GM10248 (cell line): ENCODE results near the gene NUP85.
"Not testable (repeated sequence)": the region's sequence is repeated elsewhere in the genome, so short reads cannot be mapped to it uniquely, and the experiment has no call there.

Experiments used
- CTCF ChIA-PET: fragments of 300-600 bp; sonication (Branson Sonifier 250); formaldehyde crosslinking; extraction: SDS; loops from one replicate; lab custom pipeline; 2021; ENCODE audit warnings: antibody characterized with exemption; lab: Yijun Ruan, JAX
- POLR2A ChIA-PET: fragments of 350-650 bp; sonication (Branson Sonifier 250); formaldehyde crosslinking; extraction: SDS; loops from one replicate; lab custom pipeline; 2020; ENCODE audit warnings: antibody characterized with exemption; lab: Yijun Ruan, JAX
- DNase-seq: peaks from one replicate; pipeline ENCODE4 v3.0.0; 2012; ENCODE audit errors: extremely low spot score
- CTCF ChIP-seq: IDR thresholded peaks from 2 replicates; pipeline ENCODE4 v1.5.1; 2012; ENCODE audit warnings: mild to moderate bottlenecking, low read depth; ENCODE audit errors: extremely low read depth, missing control alignments, control extremely low read depth

The NUP85 gene

GRCh38 chr17:75271955-75272847, 66.7 kb downstream of the NUP85 start:
- CTCF ChIA-PET: interaction anchor here (1.3 to 7.7 kb wide), 23 partner anchors 8 to 311 kb away, joined by 3 to 108 read pairs (median 9); partner anchors contain the start of genes GGA3, MRPS7, SLC25A19 and SUMO2
- TF ChIP-seq CTCF: no peak

GRCh38 chr17:75272848-75273184, 67.3 kb downstream of the NUP85 start:
- DNase-seq: no peak
- TF ChIP-seq CTCF: no peak
- CTCF ChIA-PET: interaction anchor here (2.7 to 7.7 kb wide), 4 partner anchors 11 to 140 kb away, joined by 10 to 108 read pairs (median 60); partner anchors contain the start of genes GGA3, MRPS7 and SLC25A19
- POLR2A ChIA-PET: interaction anchor here (0.6 kb wide), 1 partner anchor 176 kb away, joined by 6 read pairs; no protein-coding TSS in a partner anchor

More at GRCh38 chr17:75271955-75272847, 66.7 kb downstream of the NUP85 start:
- DNase-seq: no peak
- POLR2A ChIA-PET: interaction anchor here (0.6 to 2.3 kb wide), 3 partner anchors 10 to 177 kb away, joined by 3 to 21 read pairs (median 6); partner anchors contain the start of genes GGA3 and MRPS7

GRCh38 chr17:75273977-75274708, 68.7 kb downstream of the NUP85 start:
- ChIA-PET CTCF (interaction anchor here (7.7 kb wide), 1 partner anchor 20 kb away, joined by 108 read pairs; the partner anchor contains the start of gene SLC25A19), POLR2A (interaction anchor here (2.3 kb wide), 1 partner anchor 15 kb away, joined by 11 read pairs; the partner anchor contains the start of gene SLC25A19)
- DNase-seq: no peak
- no peak for TF ChIP-seq CTCF

- no peak for TF ChIP-seq CTCF
- DNase-seq: no peak
- POLR2A ChIA-PET: interaction anchor here (0.6 to 2.7 kb wide), 2 partner anchors 11 to 66 kb away, joined by 3 to 16 read pairs; partner anchors contain the start of gene SLC25A19
- CTCF ChIA-PET: interaction anchor here (1.3 to 4.6 kb wide), 3 partner anchors 12 to 476 kb away, joined by 3 to 21 read pairs (median 4); partner anchors contain the start of gene SLC25A19
These were observed 72.2 kb downstream of the NUP85 start for GRCh38 chr17:75277664-75278071.

- CTCF ChIA-PET: interaction anchor here (2.6 to 4.6 kb wide), 2 partner anchors 9 kb away, joined by 21 to 30 read pairs; partner anchors contain the start of genes MIF4GD and SLC25A19
- DNase-seq: not testable (repeated sequence)
These were observed 74.7 kb downstream of the NUP85 start for GRCh38 chr17:75280189-75280588.

GRCh38 chr17:75285123-75285522, 79.6 kb downstream of the NUP85 start:
- no peak for DNase-seq
- CTCF ChIA-PET: interaction anchor here (1.3 to 5.1 kb wide), 5 partner anchors 9 to 127 kb away, joined by 3 to 30 read pairs (median 4); partner anchors contain the start of gene MIF4GD
- no peak for TF ChIP-seq CTCF
- POLR2A ChIA-PET: interaction anchor here (0.5 kb wide), 1 partner anchor 9 kb away, joined by 15 read pairs; no protein-coding TSS in a partner anchor

More at GRCh38 chr17:75280189-75280588, 74.7 kb downstream of the NUP85 start:
- POLR2A ChIA-PET: interaction anchor here (0.7 kb wide), 1 partner anchor 504 kb away, joined by 6 read pairs; the partner anchor contains the start of gene UNK
